Gastroesophageal sphincter (tissue), 3 donors: Measurements from ENCODE around the gene PDF.

Experiments
- EP300 ChIP-seq: sonication (generic); formaldehyde crosslinking; IDR thresholded peaks from one replicate; pipeline ENCODE4 v1.6.1; 2017; ENCODE audit warnings: antibody characterized with exemption, mild to moderate bottlenecking
- POLR2A ChIP-seq, 2 donors: fragments of 450-650 bp; IDR thresholded peaks; one replicate each; pipeline ENCODE4 v1.6.1; 2017; ENCODE audit warnings: antibody characterized with exemption in 2 of 2, mild to moderate bottlenecking in 2 of 2, moderate library complexity in 1 of 2
- TF ChIP-seq, protein P1 (sequence below), 4 experiments: fragments of 200-600 bp in 2 of 4; fragments of 450-650 bp in 2 of 4; sonication (generic) in 1 of 4; IDR thresholded peaks; one replicate each; pipeline ENCODE4 v1.5.1; 2017 to 2019; ENCODE audit warnings: antibody characterized with exemption in 4 of 4, mild to moderate bottlenecking in 2 of 4, moderate library complexity in 2 of 4

- TF ChIP-seq, protein P1, sequence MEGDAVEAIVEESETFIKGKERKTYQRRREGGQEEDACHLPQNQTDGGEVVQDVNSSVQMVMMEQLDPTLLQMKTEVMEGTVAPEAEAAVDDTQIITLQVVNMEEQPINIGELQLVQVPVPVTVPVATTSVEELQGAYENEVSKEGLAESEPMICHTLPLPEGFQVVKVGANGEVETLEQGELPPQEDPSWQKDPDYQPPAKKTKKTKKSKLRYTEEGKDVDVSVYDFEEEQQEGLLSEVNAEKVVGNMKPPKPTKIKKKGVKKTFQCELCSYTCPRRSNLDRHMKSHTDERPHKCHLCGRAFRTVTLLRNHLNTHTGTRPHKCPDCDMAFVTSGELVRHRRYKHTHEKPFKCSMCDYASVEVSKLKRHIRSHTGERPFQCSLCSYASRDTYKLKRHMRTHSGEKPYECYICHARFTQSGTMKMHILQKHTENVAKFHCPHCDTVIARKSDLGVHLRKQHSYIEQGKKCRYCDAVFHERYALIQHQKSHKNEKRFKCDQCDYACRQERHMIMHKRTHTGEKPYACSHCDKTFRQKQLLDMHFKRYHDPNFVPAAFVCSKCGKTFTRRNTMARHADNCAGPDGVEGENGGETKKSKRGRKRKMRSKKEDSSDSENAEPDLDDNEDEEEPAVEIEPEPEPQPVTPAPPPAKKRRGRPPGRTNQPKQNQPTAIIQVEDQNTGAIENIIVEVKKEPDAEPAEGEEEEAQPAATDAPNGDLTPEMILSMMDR (IDR thresholded peaks at IDR 0.05) = no peak
- no peak for TF ChIP-seq EP300
- no peak for TF ChIP-seq POLR2A (IDR thresholded peaks at IDR 0.05)
Measured at GRCh38 chr16:69322343-69322742, 8.0 kb downstream of the PDF start.
